ENCODE data around the gene PARP12. TPM values are rescaled to one million over a fixed set of nuclear protein-coding genes. Genes with fewer than 3 reads are reported as not detected.

The PARP12 gene
- total and polyA plus RNA-seq, 10 of the 15 experiments (the other 5 are each of a cell fraction or from before 2014, with no cell fraction given) = 0.98 to 51.8 (median 18.0) TPM

- TF ChIP-seq ZNF687 (IDR thresholded peaks at IDR 0.05) = peak; percentile 78
- TF ChIP-seq CBX5 (IDR thresholded peaks at IDR 0.05; ENCODE audit: low read depth) = 0 out of 2 replicates have a peak, but pooled peaks have one; percentile 53
- TF ChIP-seq SMAD5 (IDR thresholded peaks at IDR 0.05; ENCODE audit: low read depth) = no peak
- 0 out of 2 replicates have a peak, but pooled peaks have one; percentile 35 for TF ChIP-seq ZNF592 (IDR thresholded peaks at IDR 0.05)
- TF ChIP-seq TCF7 (IDR thresholded peaks at IDR 0.05; ENCODE audit: borderline replicate concordance) = no peak
- TF ChIP-seq RELA (IDR thresholded peaks at IDR 0.05; ENCODE audit: borderline replicate concordance, partially characterized antibody) = peak; percentile 53
- 0 out of 2 replicates have a peak, but pooled peaks have one; percentile 15 for TF ChIP-seq MEF2A (IDR thresholded peaks at IDR 0.05; ENCODE audit: insufficient read depth, low read depth, low read length)
- peak; percentile 81; the same call in 1 of the 2 replicates for TF ChIP-seq SMARCA5 (IDR thresholded peaks at IDR 0.05)
- no peak for TF ChIP-seq BCL3 (IDR thresholded peaks at IDR 0.05; ENCODE audit: borderline replicate concordance, insufficient read depth, low read depth, low read length, poor library complexity, severe bottlenecking)
- TF ChIP-seq BACH1 (IDR thresholded peaks at IDR 0.05; ENCODE audit: borderline replicate concordance) = peak; percentile 83
- TF ChIP-seq STAT1 (conservative IDR thresholded peaks at IDR 0.05) = 0 out of 2 replicates have a peak, but pooled peaks have one; percentile 69
- peak; percentile 59 for TF ChIP-seq PBX3 (IDR thresholded peaks at IDR 0.05; ENCODE audit: insufficient replicate concordance, low read depth, low read length)
- TF ChIP-seq MXI1 (IDR thresholded peaks at IDR 0.05; ENCODE audit: low read depth, low read length) = peak; percentile 51
- TF ChIP-seq GATAD2B (conservative IDR thresholded peaks at IDR 0.05; ENCODE audit: low read depth) = peak; percentile 99
- 0 out of 2 replicates have a peak, but pooled peaks have one; percentile 77 for TF ChIP-seq ZNF217 (IDR thresholded peaks at IDR 0.05)
- peak; percentile 99 for TF ChIP-seq IKZF1 (conservative IDR thresholded peaks at IDR 0.05)
- no peak for TF ChIP-seq ZNF207 (IDR thresholded peaks at IDR 0.05; ENCODE audit: borderline replicate concordance)
- TF ChIP-seq HDAC2 (IDR thresholded peaks at IDR 0.05) = 0 out of 2 replicates have a peak, but pooled peaks have one; percentile 39
These were observed at the start of gene PARP12 (continued) for GRCh38 chr7:140062528-140063299.
